ENCODE data around the gene PAK5. TPM values are rescaled to one million over a fixed set of nuclear protein-coding genes. Genes with fewer than 3 reads are reported as not detected.
A peak's percentile ranks its signal among the peaks of the same experiment; 100 is the strongest.

Gene PAK5
- total and polyA plus RNA-seq, 4 donors: 7.5 to 23.8 (median 14.2) TPM

- Histone ChIP-seq H3K9me3 (ENCODE audit: control insufficient read depth, insufficient read depth, low read length) (no peaks in the 10 kb centered on the region), H3K4me3 (ENCODE audit: low read depth, low read length) (no peak overlapping the region), H3K4me1 (ENCODE audit: control insufficient read depth, insufficient read depth, low read length) (no peaks in the 10 kb centered on the region), H3K27me3 (ENCODE audit: control insufficient read depth, insufficient read depth, low read length) (no peaks in the 10 kb centered on the region), H3K36me3 (ENCODE audit: control insufficient read depth, insufficient read depth, low read length) (peaks cover 5% of the 10 kb centered on the region), H3K27ac (ENCODE audit: low read depth, low read length) (no peak overlapping the region)
- no peak for DNase-seq (ENCODE audit: low read depth in 4 of 6, low spot score in 6 of 6)
Measured at GRCh38 chr20:9583151-9583550, 255.7 kb downstream of the PAK5 start.

DNA sequence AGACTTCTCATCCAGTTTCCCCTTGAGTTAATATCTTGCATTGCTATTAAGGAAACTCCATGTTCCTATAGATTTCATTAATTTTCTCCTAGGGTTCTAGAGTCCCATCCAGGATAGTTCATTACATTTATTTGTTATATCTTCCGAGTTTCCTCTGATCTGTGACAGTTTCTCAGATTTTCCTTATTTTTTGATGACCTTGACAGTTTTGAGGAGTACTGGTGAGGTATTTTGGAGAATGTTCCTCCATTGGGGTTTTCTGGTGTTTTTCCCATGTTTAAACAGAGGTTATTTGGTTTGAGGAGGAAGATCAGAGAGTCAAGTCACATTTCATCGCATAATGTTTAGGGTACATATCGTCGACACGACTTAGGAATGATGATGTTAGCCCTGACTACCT lies 256.7 kb downstream of the PAK5 start:
- H3K4me3 ChIP-seq (ENCODE audit: low read depth, low read length): no peak overlapping the region
- DNase-seq (ENCODE audit: low read depth in 4 of 6, low spot score in 6 of 6): no peak

DNA sequence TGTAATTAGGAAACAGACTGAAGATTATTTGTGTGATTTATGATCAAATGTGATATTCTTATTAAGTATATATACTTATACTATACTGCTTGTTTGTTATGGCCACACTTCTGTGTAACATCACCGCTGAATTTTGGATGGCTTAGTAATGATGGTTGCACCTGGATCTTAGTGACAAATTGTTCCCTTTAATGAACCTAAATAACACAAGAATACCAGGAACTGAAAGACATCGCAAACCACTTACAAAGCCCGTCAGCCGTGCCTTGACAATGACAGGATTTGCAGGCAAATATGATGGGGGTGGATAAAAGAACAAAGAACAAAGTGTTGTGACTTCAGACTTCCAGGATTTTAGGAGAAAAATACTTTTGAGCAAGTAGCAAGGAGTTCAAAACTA lies 257.4 kb downstream of the PAK5 start:
- no peak for DNase-seq (ENCODE audit: low read depth in 4 of 6, low spot score in 6 of 6)
- H3K27me3 ChIP-seq (ENCODE audit: control insufficient read depth, insufficient read depth, low read length): no peaks in the 10 kb centered on the region
- no peaks in the 10 kb centered on the region for H3K9me3 ChIP-seq (ENCODE audit: control insufficient read depth, insufficient read depth, low read length)
- H3K36me3 ChIP-seq (ENCODE audit: control insufficient read depth, insufficient read depth, low read length): peaks cover 5% of the 10 kb centered on the region
- no peak overlapping the region for H3K4me3 ChIP-seq (ENCODE audit: low read depth, low read length)
- no peaks in the 10 kb centered on the region for H3K4me1 ChIP-seq (ENCODE audit: control insufficient read depth, insufficient read depth, low read length)
- H3K27ac ChIP-seq (ENCODE audit: low read depth, low read length): no peak overlapping the region
- 83% methylated on average over 1 of the region's 4 CpGs for WGBS (ENCODE audit: insufficient coverage)

More for the DNA sequence above, 256.7 kb downstream of the PAK5 start:
- Histone ChIP-seq H3K36me3 (ENCODE audit: control insufficient read depth, insufficient read depth, low read length) (peaks cover 5% of the 10 kb centered on the region), H3K9me3 (ENCODE audit: control insufficient read depth, insufficient read depth, low read length) (no peaks in the 10 kb centered on the region), H3K27ac (ENCODE audit: low read depth, low read length) (no peak overlapping the region), H3K4me1 (ENCODE audit: control insufficient read depth, insufficient read depth, low read length) (no peaks in the 10 kb centered on the region), H3K27me3 (ENCODE audit: control insufficient read depth, insufficient read depth, low read length) (no peaks in the 10 kb centered on the region)
- no CpG with 5 or more reads among the region's 5 CpGs for WGBS (ENCODE audit: insufficient coverage)

- no peak overlapping the region for H3K27ac ChIP-seq (ENCODE audit: low read depth, low read length)
- peaks cover 5% of the 10 kb centered on the region for H3K4me1 ChIP-seq (ENCODE audit: control insufficient read depth, insufficient read depth, low read length)
- no peaks in the 10 kb centered on the region for H3K9me3 ChIP-seq (ENCODE audit: control insufficient read depth, insufficient read depth, low read length)
- no CpG with 5 or more reads among the region's 2 CpGs for WGBS (ENCODE audit: insufficient coverage)
- H3K4me3 ChIP-seq (ENCODE audit: low read depth, low read length): no peak overlapping the region
- no peaks in the 10 kb centered on the region for H3K27me3 ChIP-seq (ENCODE audit: control insufficient read depth, insufficient read depth, low read length)
- peaks cover 5% of the 10 kb centered on the region for H3K36me3 ChIP-seq (ENCODE audit: control insufficient read depth, insufficient read depth, low read length)
- no peak for DNase-seq (ENCODE audit: low read depth in 4 of 6, low spot score in 6 of 6)
Measured at GRCh38 chr20:9578594-9578993, 260.3 kb downstream of the PAK5 start.

- peaks cover 8% of the 10 kb centered on the region for H3K4me1 ChIP-seq (ENCODE audit: control insufficient read depth, insufficient read depth, low read length)
- H3K36me3 ChIP-seq (ENCODE audit: control insufficient read depth, insufficient read depth, low read length): peaks cover 5% of the 10 kb centered on the region
- no peak overlapping the region for H3K4me3 ChIP-seq (ENCODE audit: low read depth, low read length)
- H3K9me3 ChIP-seq (ENCODE audit: control insufficient read depth, insufficient read depth, low read length): no peaks in the 10 kb centered on the region
- DNase-seq (ENCODE audit: low read depth in 4 of 6, low spot score in 6 of 6): peak in 1 of 6 donors; percentile 54
- H3K27me3 ChIP-seq (ENCODE audit: control insufficient read depth, insufficient read depth, low read length): no peaks in the 10 kb centered on the region
- WGBS (ENCODE audit: insufficient coverage): 69% methylated on average over 4 of the region's 7 CpGs
- no peak overlapping the region for H3K27ac ChIP-seq (ENCODE audit: low read depth, low read length)
Measured at GRCh38 chr20:9577397-9577796, 261.5 kb downstream of the PAK5 start.

GRCh38 chr20:9576695-9577094 lies 262.2 kb downstream of the PAK5 start:
- H3K36me3 ChIP-seq (ENCODE audit: control insufficient read depth, insufficient read depth, low read length): peaks cover 5% of the 10 kb centered on the region
- peaks cover 8% of the 10 kb centered on the region for H3K4me1 ChIP-seq (ENCODE audit: control insufficient read depth, insufficient read depth, low read length)
- WGBS (ENCODE audit: insufficient coverage): 64% methylated on average over 2 of the region's 4 CpGs
- peak in 1 of 6 donors; percentile 40 for DNase-seq (ENCODE audit: low read depth in 4 of 6, low spot score in 6 of 6)
- H3K27ac ChIP-seq (ENCODE audit: low read depth, low read length): no peak overlapping the region
- no peaks in the 10 kb centered on the region for H3K9me3 ChIP-seq (ENCODE audit: control insufficient read depth, insufficient read depth, low read length)
- H3K27me3 ChIP-seq (ENCODE audit: control insufficient read depth, insufficient read depth, low read length): no peaks in the 10 kb centered on the region
- H3K4me3 ChIP-seq (ENCODE audit: low read depth, low read length): no peak overlapping the region

GRCh38 chr20:9575836-9576235 lies 263.0 kb downstream of the PAK5 start:
- no peaks in the 10 kb centered on the region for H3K27me3 ChIP-seq (ENCODE audit: control insufficient read depth, insufficient read depth, low read length)
- no peak overlapping the region for H3K4me3 ChIP-seq (ENCODE audit: low read depth, low read length)
- no peak overlapping the region for H3K27ac ChIP-seq (ENCODE audit: low read depth, low read length)
- DNase-seq (ENCODE audit: low read depth in 4 of 6, low spot score in 6 of 6): no peak
- WGBS (ENCODE audit: insufficient coverage): no CpG with 5 or more reads among the region's 1 CpG
- peaks cover 5% of the 10 kb centered on the region for H3K36me3 ChIP-seq (ENCODE audit: control insufficient read depth, insufficient read depth, low read length)
- H3K4me1 ChIP-seq (ENCODE audit: control insufficient read depth, insufficient read depth, low read length): peaks cover 13% of the 10 kb centered on the region
- H3K9me3 ChIP-seq (ENCODE audit: control insufficient read depth, insufficient read depth, low read length): no peaks in the 10 kb centered on the region

DNA sequence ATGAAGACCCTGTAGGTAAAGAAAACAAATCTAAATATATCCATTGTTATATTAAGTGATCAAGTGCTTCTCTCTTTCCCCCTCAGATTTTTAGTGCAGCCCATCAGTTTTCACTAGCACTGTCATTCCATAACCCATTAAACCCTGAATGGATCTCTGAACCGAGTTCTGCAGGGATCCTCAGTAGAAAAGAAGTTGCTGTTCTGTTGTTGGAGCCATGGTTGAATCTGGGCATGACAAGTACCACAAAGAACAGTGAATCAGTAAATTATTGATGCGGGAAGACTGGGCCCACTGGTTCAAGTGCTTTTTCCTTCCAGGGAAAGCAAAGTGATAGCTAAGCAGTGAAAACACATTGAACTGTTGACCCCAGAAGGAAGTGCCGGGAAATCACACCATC lies 264.1 kb downstream of the PAK5 start:
- H3K27me3 ChIP-seq (ENCODE audit: control insufficient read depth, insufficient read depth, low read length): no peaks in the 10 kb centered on the region
- no CpG with 5 or more reads among the region's 3 CpGs for WGBS (ENCODE audit: insufficient coverage)

DNA sequence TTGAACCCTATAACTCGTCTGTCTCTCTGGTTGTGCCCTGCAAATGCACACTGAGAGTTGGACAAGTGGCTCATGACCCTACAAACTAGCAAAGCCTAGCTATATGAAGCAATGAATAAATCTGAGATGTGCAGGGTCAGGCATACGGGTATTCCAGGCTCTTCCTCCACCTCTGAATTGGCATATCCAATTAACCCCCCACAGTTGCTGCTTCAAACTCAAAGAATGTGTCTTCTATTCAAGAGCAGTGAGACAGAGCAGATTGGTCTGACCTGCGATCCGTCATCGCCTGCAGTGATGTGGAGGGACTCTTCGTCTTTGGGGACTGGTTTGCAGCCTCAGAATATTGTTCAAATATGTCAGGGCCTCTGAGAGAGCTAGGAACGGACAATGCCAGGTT lies 264.7 kb downstream of the PAK5 start:
- no peak overlapping the region for H3K4me3 ChIP-seq (ENCODE audit: low read depth, low read length)
- DNase-seq (ENCODE audit: low read depth in 4 of 6, low spot score in 6 of 6): peak in 1 of 6 donors; percentile 85
- no peak overlapping the region for H3K27ac ChIP-seq (ENCODE audit: low read depth, low read length)

More for the DNA sequence above, 264.1 kb downstream of the PAK5 start:
- Histone ChIP-seq H3K4me3 (ENCODE audit: low read depth, low read length) (no peak overlapping the region), H3K36me3 (ENCODE audit: control insufficient read depth, insufficient read depth, low read length) (no peaks in the 10 kb centered on the region), H3K27ac (ENCODE audit: low read depth, low read length) (no peak overlapping the region), H3K4me1 (ENCODE audit: control insufficient read depth, insufficient read depth, low read length) (peaks cover 13% of the 10 kb centered on the region), H3K9me3 (ENCODE audit: control insufficient read depth, insufficient read depth, low read length) (no peaks in the 10 kb centered on the region)
- no peak for DNase-seq (ENCODE audit: low read depth in 4 of 6, low spot score in 6 of 6)

GRCh38 chr20:9573335-9574151 lies 265.3 kb downstream of the PAK5 start:
- H3K9me3 ChIP-seq (ENCODE audit: control insufficient read depth, insufficient read depth, low read length): no peaks in the 10 kb centered on the region
- H3K27ac ChIP-seq (ENCODE audit: low read depth, low read length): no peak overlapping the region
- H3K36me3 ChIP-seq (ENCODE audit: control insufficient read depth, insufficient read depth, low read length): no peaks in the 10 kb centered on the region
- peaks cover 13% of the 10 kb centered on the region for H3K4me1 ChIP-seq (ENCODE audit: control insufficient read depth, insufficient read depth, low read length)
- no peak overlapping the region for H3K4me3 ChIP-seq (ENCODE audit: low read depth, low read length)
- 10% methylated on average over 6 of the region's 13 CpGs for WGBS (ENCODE audit: insufficient coverage)
- no peaks in the 10 kb centered on the region for H3K27me3 ChIP-seq (ENCODE audit: control insufficient read depth, insufficient read depth, low read length)
- DNase-seq (ENCODE audit: low read depth in 4 of 6, low spot score in 6 of 6): peak in 3 of 6 donors; percentile 48 to 96 (median 72)

More for the DNA sequence above, 264.7 kb downstream of the PAK5 start:
- WGBS (ENCODE audit: insufficient coverage): 44% methylated on average over 4 of the region's 7 CpGs
- Histone ChIP-seq H3K36me3 (ENCODE audit: control insufficient read depth, insufficient read depth, low read length) (no peaks in the 10 kb centered on the region), H3K9me3 (ENCODE audit: control insufficient read depth, insufficient read depth, low read length) (no peaks in the 10 kb centered on the region), H3K27me3 (ENCODE audit: control insufficient read depth, insufficient read depth, low read length) (no peaks in the 10 kb centered on the region), H3K4me1 (ENCODE audit: control insufficient read depth, insufficient read depth, low read length) (peaks cover 13% of the 10 kb centered on the region)
